ENCODE results near the gene TBX21.
A peak's percentile ranks its signal among the peaks of the same experiment; 100 is the strongest.

Gene TBX21

DNA sequence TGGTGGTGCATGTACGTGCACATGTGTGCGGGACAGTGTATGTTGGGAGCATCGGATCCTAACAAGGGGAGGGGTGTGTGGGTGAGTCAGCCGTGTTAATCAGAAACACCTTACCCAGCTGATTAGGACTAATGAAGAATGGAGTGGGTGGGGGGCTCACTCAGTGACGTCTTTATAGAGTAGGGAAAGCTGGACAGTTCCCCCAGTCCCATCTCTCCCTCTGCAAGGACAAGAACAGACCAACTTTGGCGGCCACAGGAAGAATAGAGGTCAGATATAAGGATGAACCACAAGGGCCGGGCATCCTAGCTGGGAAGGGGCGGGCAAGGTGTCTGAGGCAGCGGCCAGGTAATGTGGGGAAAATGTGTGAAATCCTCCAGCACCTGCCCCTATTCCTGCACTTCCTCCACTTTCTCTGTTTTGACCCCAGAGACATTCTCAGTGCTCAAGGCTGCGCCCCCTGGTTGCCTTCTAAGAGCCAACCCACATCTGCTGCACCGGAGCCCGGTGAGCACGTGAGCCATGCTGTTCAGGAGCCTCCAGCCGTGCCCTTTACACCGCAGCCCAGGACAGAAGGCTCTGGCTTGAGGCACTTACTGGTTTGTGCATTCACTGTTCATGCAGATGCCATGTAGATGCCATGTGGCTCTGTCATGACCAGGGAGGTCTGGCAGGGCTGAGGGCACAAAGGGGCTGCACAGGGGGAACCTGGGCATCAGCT, 18.9 kb upstream of the TBX21 start:
- DNase-seq (ENCODE audit: low read depth in 2 of 2) = no peak

DNA sequence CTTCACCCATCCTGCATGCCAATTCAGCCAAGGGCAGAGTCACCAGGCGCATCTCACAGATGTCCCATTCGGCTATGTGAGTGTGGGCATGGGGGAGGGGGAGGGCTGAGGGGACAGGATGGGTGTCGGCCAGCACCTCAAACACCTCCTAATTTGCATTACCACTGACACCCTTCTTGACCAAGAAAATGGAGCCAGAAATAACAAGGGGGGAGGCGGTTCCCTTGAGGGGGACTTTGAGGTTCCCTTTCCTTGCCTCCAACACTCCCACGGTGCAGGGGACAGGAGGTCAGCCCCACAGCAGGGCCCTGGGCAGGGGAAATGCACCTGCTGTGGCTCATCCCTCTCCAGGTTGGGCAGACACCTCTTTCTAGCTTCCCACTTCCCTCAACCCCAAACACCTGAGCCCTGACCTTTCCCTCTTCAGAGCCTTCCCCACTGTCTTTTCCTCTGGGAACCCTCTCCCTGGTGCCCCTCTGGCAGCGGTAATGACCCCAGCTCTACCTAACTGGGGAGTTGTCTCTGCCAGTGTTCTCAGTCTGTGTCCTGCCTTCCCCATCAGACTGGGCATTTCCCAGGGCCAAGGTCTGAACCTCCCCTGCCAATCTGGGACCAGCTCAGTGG, 18.2 kb upstream of the TBX21 start:
- DNase-seq (ENCODE audit: low read depth in 2 of 2) = no peak

DNA sequence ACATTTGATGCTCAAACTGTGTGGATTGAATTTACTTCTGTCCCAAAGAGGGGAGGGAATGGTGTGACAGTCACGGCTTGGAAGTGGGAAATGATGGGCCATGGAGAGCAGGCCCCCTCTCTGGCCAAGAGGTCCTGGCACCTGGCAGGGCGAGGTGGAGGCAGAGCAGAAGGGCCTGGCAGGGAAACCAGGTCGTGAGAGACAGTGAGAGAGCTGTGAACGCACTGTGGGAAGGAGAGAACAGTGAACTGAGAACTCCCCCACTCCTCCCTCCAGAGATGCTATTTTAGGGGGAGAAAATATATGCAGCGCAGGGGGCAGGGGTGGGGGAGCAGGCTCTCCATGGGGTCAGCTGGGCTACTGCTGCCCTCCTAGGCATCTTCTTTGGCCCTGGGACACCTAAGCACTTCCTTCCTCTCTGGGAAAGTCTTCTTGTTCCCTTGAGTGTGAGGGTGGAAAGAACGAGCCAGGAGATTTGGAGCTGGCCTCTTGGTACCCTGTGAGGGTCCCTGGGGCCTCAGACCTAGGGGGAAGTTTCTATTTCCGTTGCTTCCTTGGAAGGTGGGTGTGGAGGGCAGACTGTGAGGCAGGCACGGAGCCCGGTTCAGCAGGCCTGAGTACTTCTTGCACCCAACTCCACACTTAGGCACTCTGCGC, 17.2 kb upstream of the TBX21 start:
- DNase-seq (ENCODE audit: low read depth in 2 of 2) = no peak

DNA sequence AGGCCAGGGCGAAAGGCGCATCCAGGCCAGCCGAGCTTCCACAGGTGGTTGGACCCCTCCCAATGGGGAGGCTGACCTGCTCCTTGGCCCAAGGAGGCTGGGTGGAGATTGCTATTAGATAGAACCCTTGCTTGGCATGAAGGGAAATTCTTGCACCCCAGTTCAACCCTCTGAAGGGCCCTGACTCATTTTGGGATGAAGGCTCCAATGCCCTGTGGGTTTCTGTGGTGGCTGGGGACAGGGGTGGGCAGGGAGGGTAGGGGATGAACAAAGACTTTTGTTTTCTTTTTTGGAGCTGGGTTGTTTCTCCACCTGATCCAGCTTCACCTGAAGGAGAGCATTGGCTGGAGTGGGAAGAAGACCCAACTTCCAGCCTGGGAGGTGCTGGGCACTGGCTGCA, 16.7 kb upstream of the TBX21 start:
- DNase-seq (ENCODE audit: low read depth in 2 of 2) = no peak

DNA sequence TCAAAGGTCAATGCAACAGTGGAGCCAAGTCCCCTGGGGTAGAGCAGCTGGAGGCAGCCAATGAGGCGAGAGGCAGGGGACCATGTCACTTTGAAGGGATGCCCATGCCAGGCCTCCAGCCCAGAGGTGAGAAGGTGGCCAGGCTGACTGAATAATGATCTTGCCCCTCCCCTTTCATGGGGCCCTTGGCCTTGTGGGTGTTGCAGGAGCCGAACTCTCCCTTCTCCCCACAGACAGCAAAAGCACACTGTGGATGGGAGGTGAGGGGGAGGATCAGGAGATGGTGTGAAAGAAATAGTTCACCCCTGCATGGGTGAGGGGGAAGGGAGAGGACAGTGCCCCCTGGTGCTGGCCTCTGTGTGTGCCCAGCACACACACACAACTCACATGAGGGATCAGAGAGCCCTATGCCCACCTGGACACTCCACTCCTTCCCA, 15.8 kb upstream of the TBX21 start:
- peak in 1 of 2 donors; percentile 44 for DNase-seq (ENCODE audit: low read depth in 2 of 2)

DNA sequence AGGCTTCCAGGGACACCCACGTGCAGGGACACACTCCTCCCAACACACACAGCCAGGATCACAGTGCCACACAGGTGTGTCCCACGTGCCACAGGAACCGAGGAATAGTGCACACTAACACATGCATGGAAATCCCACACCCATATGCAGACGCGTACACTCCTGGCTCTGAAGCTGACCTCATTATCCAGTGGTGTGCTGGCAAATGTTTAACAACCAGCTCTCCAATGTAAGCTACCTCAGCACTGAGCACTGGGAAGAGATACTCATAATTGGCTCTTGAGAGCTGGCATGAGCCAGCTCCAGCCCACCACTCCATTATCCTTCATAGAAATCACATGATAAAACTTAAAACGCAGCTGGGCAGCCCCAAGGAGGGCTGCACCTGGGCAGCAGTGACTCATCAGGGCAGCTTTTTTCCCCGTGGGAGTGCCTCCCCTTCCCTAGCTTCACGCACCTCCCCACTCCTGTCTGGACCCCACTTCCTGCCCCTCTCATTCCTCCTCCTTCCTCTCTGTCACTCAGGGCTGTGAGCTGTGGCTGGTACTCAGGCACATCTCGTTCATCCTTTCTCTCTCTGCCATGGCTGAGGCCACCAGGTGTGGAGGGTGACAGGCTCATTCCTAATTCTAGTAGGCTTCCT, 14.9 kb upstream of the TBX21 start:
- peak; percentile 65 to 66 for DNase-seq (ENCODE audit: low read depth in 2 of 2)

DNA sequence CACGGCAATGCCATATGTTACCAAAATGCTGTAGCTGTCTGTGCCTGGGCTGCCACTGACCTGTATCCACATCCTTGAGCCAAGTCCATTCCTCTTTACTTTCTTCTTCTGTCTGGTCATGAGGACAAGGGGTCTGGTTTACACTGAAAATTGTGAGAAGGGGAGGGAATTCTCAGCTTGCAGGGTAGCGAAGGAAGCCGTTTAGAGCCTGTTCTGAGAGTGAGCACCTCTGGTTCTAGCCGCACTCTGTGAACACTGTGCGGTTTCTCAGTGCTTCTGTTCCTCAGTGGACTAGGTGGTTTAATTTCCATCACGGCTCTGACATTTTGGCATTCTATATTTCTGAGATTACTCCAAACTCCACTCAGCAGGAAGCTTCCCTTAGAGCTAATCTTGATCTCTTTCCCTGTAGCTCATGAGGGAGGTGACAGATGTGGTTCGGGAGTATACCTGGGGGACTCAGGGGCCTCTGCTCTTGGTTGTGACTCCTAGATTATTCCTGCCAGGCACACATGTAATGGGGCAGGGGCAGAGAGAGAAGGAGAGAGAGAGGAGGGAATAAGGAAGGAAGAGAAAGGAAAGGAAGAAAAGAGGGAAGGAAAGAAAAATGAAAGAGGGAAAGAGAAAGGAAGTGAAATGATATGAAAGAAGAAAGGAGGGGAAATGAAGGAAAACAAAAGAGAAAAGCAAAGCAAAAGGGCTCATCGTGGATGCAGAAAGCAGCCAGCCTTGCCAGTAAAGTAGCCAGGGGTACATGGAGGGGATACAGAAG, 14.2 kb upstream of the TBX21 start:
- no peak for DNase-seq (ENCODE audit: low read depth in 2 of 2)

DNA sequence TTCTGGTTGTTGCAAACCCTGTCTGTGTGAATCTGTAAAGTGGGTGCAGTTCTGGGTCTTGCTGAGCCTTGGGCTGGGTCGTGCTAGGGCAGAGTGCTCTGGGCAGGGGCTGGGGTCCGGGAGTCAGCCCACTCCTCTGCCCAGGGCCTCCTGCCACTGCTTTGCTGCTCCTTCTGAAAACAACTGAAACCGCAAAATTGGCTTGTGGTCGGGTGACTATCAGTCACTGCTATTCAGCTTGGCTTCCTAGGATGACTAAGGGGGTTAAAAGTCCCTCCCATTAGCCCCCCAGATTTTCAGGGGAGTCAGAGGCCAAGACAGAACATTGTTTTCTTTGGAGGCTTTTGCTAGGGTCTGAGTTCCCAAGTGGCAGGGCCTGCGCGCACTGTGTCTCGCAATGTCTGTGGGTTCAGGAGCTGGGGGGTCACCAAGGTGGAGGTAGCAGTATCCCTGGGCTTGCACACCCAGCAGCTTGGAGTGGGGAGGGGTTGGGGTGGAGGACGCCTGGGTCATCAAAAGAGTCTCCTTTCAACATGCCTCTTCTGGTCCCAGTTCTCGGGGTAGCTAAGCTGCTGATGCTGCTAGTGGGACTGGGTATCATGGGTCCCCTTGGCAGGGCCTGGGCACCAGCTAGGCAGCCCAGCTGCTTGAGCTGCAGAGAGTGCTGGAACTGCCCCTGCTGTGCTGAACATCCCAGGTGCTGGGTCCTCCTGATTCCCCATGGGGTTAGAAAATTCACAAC, 13.5 kb upstream of the TBX21 start:
- DNase-seq (ENCODE audit: low read depth in 2 of 2) = peak; percentile 68 to 80

DNA sequence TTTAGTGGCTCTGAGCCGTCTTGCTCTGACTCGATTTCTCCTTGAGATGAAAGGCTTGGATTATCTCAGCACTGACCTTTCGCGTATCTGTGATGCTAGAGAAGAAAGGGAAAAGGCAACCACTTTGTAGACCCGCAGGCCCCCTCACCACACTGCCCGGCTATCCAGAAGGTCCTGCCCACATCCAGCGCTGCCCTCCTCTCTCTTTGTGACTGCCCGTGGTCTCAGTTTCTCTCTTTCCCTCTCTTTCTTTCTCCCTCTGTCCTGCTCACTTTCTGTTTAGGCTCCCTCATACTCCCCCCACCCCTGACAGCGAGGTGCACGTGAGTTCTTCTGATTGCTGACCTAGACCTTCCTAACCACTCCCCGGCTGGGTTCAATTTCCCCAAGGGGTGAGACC, 12.8 kb upstream of the TBX21 start:
- DNase-seq (ENCODE audit: low read depth in 2 of 2) = no peak

DNA sequence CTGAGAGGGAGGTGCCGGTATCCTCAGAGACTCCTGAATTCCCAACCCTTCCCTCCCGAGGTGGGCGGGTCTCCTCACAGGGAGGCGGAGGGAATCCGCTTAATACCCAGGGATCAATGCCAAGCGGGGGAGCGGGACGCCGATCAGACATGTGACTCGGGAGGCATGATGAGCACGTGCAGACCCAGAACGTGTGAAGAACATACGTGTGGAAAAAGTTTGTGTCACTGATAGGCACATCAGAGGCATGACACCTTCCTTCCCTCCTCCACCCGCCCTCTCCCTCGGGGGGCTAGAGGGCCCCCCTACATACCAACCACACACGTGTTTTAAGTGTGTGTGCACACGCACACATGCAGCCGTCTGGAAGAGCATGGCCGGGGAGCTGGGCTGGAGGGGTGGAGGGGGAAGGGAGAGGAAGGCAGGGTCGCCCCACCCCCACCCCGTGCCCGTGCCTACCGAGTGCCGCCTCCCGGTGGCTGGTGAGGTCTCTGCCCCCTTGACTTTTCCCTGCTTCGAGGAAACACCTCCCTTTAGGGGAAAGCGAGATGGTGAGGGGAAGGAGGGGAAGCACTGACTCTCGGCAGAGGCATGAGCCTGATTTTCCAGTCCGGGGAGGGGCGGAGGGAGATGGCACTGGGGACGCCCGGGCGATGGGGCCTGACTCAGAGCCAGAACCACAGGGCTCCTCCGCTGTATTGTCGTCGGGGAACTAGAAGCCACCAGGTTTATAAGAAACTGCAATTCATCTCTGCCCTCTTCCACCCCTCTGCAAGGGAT, 12.1 kb upstream of the TBX21 start:
- peak; percentile 96 to 99 for DNase-seq (ENCODE audit: low read depth in 2 of 2)

DNA sequence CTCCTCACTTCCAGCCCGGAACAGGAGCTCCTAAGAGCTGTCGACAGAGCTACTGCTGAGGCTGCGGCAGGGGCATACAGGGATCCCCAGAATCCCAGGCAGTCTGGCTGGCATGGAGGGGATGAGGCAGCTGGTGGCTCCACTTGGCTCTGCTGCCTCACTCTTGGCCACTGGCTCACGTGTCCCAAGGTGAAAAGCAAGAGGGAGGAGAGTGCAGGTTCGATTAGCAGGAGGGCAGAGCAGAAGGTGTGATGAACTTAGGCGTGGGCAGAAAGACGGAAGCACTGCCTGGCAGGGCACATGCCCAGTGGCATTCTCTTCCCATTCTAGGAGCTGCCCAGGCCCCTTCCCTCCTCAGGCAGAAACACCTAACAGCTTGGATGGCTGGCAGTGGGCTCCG, 11.3 kb upstream of the TBX21 start:
- no peak for DNase-seq (ENCODE audit: low read depth in 2 of 2)

DNA sequence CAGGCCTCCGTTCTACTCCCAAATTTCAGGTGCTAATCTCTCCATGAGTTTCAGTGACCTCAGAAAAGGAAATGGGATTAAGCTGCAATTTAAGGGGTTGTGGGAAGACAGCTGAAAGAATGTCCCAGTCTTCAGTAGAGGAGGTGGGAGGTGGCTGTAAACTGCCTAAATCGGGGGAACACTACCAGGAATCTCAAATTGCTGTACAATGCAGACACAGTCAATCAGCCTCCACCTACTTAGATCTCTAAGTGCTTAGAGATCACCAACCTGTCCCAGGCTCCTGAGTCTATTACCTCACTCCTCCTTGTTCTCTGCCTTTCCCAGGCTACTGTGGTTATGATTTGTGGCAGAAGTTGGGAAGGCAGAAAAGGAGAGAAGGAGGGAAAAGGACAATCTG, 8.3 kb upstream of the TBX21 start:
- DNase-seq (ENCODE audit: low read depth in 2 of 2) = no peak

DNA sequence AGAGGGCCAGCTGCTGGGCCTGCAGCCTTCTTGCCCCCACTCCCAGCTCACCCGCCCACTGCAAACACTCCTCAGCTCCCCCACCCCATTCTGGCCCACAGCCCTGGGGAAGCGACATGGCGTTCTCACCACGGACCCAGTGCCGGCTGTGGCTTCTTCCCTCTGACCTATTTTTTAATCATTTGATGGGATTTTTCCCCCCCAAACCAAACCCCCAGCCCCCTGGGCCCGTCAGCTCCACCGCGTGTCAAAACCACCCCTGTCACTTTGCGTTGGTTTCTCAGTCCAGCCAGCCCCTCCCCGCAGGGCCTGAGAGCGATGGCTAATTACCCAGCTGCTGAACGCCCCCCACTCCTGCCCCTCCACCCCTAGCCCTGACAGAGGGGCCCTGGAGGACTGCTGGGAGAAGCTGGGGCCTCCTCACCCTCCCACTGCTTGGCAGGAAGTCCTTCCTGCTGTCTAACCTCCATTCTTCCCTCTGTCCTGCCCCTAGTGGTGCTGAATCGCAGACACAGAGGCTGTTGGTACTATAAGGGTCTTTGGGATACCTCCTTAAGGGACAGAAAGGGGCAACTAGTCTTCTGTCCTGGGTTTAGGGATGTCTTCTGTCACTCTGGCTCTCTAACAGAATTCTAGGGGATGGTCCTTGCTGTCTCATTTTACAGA, 7.5 kb upstream of the TBX21 start:
- no peak for DNase-seq (ENCODE audit: low read depth in 2 of 2)

DNA sequence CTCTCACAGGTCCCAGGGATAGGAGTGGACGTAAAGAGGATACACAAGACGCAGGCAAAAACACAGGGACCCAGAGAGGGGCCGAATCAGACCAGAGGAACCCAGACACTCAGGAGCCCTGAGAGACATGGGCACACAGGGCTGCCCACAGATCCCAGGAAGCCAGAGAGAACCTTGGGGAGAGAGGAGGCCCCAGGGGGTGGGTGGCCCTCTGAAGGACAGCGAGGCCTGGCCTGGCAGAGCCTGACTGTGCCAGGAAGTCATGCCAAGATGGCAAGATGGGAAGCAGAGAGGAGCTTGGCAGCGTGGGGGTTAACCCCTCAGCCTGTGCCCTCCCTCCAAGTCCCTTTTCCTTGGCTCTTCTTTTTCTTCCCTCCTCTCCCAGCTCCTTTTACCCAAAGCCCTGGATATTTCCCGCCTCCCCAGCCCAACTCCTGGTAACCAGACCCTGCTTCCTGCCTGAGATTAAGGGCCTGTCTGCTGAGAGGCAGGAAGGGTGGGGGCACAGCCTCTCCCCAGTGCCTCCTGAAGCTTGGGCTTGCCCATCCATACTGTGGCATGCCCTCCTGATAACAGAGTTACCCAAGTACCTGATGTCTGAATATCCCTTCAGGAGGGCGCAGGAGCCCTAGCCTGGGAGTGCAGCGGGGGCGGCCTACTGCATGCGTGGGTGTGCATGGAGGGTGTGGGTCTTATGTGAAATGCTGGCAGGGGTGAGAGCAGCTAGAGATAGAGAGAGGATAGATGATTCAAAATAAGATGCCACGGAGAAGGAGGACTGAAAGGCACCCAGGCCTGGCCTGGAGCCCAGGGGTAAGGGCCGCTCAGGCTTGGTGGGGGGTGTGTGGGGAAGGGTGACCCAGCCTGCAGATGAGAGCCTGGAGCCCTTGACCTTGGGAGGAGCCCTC, 6.0 kb upstream of the TBX21 start:
- DNase-seq (ENCODE audit: low read depth in 2 of 2) = no peak

DNA sequence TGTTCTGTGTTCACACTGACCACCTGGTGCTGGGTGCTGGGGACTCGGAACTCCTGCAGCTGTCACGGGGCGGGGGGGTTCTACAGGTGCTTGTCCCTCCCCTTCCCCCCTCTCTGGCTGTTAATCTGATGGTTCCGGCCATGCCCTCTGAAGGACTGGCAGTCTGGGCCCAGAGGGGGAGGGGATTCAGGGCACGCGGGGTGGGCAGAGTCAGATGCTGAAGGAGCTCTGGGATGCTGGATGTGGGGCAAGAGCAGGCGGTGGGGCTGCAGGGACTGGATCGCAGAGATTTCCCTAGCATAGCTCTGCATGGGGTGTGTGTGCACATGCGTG, 5.4 kb upstream of the TBX21 start:
- DNase-seq (ENCODE audit: low read depth in 2 of 2) = no peak

DNA sequence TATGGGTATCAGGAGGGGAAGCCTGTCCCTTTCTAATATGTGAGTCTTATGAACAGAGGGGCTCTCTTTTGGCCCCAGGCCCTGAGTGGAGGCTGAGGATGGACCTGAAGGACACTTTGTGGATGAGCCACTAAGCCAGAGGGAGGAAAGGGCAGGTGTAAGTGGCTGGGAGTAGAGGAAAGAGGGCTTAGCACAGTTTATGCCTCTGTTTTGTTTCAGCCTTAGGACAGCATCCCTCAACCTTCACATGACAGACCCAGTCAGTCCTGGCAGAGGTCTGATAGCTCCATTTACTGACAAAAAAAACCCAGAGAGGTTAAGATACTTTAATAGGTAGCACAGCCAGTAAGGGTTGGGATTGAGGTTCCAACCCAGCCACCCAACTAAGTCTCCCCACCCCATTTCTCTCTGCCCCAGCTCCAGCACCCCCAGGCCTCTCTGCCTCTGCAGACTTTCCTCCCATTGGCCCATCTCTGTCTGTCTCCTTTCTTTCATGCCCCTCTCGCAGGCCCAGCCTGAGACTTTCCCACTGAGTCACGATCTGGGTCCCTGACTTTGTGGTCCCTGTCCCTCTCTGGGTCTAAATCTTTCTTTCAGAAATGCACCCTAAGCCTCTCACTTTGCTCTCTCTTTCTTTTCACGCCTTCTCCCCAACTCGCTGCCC, 4.7 kb upstream of the TBX21 start:
- no peak for DNase-seq (ENCODE audit: low read depth in 2 of 2)

DNA sequence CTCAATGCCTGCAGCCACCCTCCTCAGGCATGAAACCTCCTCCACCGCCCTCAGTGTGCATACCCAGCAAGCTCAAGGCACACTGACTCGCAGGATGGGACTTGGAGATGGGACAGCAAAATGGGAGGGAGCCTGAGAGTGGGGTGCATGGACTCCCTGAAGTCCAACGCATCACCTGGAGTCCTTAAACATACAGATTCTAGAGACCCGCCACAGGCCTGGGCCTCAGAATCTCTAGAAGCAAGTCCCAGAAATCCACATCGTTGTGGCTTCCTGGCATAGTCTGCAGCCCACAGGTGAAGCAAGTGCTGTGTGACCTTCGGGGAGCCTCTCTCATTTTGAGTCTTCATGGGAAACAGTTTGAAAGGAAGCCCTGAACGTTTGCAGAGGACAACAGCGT, 3.6 kb upstream of the TBX21 start:
- DNase-seq (ENCODE audit: low read depth in 2 of 2) = no peak

DNA sequence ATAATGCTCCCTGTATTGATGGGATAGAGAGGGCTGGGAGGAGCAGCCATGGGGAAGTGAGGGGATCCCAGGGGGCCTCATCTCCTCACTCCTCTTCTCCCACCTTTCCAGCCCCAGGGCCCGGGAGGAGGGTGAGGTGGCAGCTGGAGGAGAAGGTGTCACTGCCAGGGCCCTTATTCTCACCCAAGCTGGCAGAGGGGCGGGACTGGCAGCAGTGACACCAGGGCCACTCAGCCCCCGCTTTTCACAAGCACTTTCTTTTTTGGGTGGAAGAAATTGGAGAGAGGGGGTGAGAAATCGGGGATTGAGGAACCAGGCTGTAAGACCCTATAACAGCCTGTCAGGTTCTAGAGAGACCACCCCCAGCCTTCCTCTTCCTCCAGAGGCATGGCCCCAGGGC, 2.4 kb upstream of the TBX21 start:
- no peak for DNase-seq (ENCODE audit: low read depth in 2 of 2)

Measured in stimulated activated CD8-positive, alpha-beta memory T cell treated with anti-CD3 and anti-CD28 coated beads, Interleukin-7, amount 100 ng/mL, for 4 hours (primary cell).